Measurements from ENCODE around the gene NAA40. TPM values are rescaled to one million over a fixed set of nuclear protein-coding genes. Genes with fewer than 3 reads are reported as not detected.

Gene NAA40
- total RNA-seq, 2 donors from 2014 or later, result 26.0 to 29.1 TPM

DNA sequence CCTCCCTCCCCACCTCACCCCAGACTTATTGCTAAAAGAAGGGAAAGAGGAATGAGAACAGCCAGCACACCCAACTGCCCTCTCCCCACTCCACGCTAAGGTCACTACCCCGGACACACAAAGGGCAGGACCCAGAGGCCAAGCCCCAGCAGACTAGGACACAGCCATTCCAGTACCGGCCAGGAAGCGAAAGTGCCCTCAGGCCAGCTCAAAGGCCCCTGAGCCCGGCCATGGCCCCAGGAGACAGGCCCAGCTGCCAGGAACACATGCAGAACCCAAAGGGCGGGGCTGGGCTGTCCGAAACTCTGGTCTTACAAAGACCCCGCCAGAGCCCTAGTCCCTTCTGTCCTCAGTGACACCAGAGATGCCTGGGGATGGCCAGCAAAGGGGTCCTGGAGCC lies 27.4 kb upstream of the NAA40 start:
- no peak for DNase-seq
- ATAC-seq, result no peak

DNA sequence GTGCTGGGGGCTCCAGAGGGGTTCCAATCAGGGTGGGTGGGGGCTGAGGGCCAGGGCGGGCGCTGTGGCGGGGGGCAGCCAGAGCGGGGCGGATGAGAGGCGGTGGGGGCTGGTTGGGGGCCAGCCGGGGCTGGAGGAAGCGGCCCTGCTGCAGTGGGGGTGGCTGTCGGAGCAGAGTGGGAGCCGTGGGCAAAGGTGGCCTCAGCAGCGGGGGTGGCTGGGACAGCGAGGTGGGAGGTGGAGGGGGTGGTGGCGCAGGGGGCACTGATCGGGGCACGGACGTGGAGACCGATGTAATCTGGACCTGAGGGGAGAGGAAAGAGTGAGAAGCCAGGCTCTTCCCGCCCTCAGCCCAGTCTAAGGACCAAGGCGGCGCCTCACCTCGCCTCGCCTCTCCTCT lies 26.9 kb upstream of the NAA40 start:
- intact Hi-C loops (cut with DNase I), result no loop called here
- DNase-seq (no peak), ATAC-seq (no peak)

More for the DNA sequence above, 27.4 kb upstream of the NAA40 start:
- intact Hi-C loops (cut with DNase I), result no loop called here

DNA sequence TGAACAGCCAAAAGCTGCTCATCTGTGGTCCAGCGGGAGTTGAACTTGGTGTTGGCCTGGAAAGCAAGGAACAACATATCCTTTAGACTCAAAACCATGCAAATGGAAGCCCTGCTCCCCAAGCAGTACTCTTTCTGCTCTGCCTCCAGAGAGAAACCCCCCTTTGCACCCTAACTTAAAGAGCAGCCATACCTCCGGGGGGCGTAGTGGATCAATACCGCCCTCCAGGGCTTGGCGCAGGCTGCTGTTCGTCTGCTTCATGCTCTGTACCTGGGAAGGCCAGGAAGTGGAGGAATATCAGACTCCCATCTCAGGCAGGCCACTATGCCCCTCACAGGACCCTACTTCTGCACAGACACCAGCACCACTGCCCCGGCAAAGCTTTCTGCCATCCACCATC lies 26.1 kb upstream of the NAA40 start:
- DNase-seq (no peak), ATAC-seq (no peak)
- intact Hi-C loops (cut with DNase I), result no loop called here

DNA sequence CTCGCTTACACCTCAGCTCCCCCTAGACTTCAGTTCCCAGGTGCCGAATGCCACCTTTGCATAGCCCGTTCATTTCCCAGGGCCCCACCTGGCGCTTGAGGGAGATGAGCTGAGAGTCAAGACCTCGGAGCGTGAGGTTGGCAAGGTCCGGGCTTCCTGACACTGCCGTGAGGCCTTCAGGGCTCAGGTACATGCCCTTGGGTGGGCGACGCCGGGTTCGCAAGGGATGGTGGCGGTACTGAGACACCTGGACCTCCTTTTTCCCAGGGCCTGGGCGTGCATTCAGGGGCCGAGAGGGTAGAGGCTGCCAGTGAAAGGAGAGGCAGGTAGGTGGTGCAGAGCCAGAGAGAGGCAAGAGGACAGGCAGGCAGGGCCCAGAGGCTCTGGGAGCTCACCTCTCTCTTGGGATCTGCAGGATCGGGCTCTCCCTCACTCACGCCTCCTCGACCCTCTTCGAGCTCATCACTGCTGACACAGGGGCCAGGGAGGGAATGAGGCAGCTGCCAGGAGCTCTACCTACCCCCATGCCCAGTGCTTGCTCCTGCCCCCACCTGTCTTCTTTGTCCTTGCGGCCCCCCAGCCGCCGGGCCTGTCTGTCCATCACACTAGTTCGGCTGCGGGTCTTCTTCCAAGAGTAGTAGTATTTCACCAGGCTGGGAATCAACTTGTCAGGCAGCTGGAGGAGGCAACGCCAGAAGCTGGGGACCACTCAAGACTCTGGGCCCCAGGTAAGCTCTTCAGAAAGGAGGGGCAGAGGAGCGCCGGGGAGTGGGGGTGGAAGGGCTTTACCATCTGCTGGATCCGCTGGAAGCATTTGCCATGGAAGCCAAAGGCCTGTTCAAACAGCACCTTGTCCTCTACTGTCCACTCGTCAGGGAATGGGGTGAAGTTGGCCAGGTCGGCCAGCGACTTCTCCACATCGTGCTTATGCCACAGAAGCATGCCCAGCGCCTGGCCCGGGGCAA lies 24.7 kb upstream of the NAA40 start:
- ATAC-seq (no peak), DNase-seq (no peak)
- intact Hi-C loops (cut with DNase I), result no loop called here

DNA sequence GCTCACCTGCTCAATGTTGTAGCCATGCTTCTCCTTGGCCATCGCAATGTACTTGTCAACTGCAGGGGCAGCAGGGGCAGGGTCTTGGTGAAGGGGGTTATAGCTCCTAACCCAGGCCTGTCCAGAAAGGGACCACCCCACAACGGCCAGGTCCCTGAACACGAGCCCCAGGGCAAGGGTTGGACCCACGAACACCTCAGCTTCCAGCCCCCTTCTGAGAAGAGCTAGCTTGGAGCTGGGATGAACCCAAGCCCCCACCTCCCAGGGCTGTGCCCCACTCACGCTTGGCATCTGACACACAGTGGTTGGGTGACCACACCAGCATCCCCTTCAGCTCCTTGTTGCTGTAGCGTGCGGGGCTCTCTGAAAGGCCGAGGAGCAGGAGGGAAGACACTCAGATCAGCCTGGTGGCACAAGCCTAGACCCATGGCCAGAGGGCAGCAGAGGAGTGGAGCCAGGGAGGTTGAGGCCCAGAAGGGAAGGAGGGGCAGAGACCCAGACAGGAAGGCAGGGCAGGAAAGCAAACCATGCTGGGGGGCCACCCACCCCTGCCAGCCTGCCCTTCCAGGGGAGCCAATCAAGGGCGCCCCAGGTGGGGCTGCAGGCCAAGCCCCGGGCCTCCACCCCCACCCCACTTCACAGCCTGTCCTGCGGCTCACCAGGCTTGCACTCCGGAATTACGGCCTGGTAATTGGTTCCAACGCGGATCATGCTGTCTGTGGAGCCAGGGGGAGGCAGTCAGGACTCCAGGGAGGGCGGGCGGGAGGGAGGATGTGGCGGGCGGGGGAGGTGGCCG lies 23.7 kb upstream of the NAA40 start:
- DNase-seq (no peak), ATAC-seq (no peak)
- intact Hi-C loops (cut with DNase I), result no loop called here

DNA sequence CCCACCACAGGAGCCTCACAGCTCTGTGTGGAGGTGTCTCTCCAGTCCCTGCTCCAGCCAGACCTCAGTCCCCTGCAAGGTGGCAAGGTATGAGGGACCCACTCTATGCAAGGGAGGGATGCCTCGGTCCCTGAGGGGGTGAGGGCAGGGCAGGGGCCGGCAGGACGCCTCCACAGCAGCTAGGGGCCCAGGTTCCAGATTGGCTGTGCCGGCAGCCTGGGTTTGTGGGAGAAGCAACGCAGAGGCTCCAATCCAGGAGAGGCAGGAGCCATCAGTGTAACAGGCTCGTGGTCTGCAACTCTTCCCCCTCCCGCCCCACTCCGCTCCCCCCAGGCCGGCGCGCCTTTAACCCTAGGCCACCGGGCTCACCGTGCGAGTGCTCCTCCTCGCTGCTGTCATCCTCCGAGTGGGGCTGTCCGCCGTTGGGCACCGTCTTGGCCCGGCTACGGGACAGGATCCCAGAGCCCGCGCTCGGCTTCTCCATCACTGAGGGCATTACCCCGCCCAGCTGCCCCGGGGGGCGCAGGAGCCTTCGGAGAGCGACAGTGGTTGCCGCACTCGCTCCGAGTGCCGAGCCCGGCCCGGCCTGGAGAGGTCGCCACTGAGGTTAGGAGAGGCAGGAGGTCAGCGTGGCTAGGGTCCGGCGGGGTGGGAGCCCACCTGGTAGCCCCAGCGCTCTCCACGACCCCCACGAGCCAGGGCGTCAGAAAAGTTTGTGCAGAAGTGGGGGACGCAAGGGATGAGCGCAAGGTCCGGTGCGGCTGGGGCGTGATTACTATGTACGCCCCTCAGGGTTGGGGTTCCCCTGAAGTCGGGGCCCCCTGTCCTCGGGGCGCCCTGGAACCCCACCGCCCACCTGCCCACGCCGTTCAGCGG lies 22.6 kb upstream of the NAA40 start:
- ATAC-seq, result no peak
- peak; percentile 55 for DNase-seq
- intact Hi-C loops (cut with DNase I), result no loop called here

DNA sequence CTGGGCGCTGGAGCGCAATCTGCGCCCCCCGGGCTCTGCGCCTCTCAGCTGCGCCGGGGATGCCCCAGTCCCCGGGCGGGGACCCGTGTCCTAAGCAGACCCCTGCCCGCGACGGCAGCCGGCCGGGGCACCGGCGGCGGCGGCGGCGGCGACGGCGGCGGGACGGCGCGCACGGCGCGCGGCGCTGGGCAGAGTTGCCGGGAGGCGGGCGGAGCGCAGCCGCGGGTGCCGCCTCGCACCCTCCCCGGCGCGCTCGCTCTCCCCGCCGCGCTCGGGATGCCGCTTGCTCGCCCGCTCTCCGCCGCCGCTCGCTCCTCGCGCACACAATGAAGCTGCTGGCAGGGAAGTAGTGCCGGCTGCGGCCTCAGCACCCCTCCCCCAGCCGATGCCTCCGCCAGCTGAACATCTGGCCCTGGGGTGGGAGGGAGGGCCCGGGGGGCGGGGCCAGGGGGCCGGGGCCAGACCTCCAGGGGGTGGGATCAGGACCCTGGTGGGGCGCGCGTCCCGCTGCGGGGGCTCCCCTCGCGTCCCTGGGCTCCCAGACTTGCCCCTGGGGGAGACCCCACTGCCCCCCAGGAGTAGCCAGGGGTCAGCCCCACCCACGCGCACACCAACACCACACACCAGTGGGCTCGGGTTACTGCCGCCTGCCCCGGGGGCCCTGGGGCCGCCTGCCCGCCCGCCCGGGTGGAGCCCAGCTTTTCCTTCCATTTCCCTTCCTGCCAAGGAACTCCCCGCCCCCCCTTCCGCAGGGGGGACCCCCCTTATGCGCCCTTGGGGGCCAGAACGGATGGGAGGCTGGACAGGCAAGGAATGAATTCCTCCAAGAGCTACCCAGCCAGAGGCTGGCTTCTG lies 21.7 kb upstream of the NAA40 start, which contains the start of gene RCOR2:
RCOR2 (minus strand) TSS at position 328 of the 855 bp plus-strand sequence. CDS start 708 bp downstream, outside the sequence.
- DNase-seq, result peak; percentile 86
- ATAC-seq, result peak; percentile 36 to 47
- intact Hi-C loops (cut with DNase I), result no loop called here

DNA sequence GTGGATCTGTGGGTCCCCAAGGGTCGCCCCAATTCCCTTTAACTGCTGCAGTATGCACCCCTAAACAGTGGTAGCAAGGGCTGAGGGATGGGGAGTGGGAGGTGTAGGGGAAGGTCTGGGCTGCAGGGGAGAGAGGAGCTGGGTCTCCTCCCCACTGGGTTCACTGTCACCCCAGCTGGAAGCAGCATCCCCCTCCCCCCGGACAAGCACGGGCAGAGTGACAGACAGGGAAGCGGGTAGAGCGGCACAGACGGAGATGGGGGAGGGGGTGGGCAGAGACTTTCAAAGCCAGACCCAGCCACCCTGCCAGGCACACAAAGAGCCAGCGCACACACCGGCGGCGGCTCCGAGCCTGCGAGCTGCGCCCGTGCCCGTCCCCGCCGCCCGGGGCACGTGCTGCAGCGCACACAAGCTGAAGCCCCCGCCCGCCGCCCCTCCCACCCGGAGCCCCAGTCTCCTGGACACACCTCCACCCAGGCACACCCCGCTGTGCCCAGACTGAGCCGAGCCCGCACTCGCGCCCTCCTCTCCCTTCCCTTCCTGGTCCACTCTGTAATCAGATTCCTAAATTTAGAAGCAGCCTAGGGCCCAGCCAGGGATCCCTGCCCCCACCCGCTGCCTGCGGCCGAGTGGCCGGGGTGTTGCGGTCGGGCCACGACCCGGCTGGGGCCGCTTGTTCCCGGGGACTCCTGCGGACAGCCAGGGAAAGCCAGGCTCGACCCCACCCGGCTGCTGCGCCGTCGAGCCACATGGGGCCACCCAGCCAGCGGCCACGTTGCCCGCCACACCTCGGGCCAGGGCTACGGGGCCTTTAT lies 20.9 kb upstream of the NAA40 start:
- ATAC-seq, result peak; percentile 56 to 59
- intact Hi-C loops (cut with DNase I), result no loop called here
- peak; percentile 74 for DNase-seq

DNA sequence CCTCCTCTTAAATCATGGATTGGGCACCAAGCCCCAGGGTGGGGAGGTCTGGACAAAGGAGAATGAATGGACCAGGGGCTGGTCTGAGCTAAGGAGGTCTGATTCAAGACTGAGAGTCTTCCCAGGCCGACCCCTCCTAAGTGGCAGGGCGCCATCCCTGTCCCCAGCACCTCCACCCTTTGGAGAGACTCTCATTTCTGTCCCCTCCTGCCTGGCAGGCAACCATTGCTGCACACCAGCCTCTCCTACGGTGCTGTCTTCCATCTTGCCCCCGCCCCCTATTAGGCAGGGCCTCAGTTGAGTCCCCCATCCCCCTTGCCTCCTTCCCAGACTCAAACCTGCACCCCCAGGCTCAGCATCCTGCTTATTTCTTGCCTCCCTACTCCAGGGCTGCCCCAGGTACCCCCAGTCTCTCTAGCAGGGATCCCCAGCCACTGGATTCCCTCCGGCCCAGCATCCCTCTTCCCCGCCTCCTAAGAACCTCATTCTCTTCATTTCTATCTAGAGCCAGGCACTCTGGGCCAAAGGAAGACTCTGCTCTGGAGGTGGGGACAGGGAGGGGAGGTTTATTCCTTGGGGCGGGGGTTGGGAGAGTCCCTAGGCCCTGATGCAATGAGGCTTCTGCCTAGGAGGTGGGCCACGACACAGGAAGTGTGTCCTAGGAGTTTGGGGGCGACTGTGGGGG lies 20.2 kb upstream of the NAA40 start:
- ATAC-seq (no peak), DNase-seq (no peak)
- intact Hi-C loops (cut with DNase I), result no loop called here

DNA sequence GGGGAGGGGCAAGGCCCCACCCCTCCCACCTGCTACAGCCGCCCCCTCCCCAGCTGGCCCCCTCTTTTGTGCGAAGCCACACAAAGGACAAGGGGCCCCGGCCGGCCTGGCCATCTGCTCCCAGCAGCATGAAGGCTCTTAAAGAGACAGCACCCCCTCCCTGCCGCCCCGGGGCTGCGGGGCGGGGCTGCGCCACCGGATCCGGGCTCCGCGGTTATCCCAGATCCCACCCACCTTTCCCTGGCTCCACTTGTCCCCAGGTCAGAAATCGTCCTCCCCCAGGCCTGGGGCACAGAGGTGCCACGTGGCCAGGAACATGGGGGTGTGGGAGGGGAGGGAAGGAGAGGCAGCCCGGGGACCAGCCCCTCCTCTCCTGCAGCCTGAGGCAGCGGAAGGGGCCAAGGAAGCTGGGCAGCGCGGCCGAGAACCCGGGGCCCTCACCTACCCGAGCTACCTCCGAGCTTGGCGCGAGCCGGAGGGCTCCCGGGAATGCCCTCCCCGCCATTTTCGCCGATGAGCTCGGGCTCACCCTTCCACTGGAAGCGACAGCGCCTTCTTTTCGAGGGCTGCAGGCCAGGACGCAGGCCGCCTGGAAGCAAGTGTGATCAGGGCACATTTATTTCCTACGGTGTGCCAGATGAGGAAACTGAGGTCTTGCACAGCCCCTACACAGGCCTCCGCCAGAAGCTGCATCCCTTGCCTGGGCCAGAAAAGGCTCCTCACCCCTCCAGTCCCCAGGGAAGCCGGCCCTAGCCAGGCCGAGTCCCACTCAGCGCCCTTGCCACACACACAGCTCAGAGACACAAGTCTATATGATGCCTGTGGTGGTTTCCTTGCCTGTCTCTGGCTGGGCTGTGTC lies 19.3 kb upstream of the NAA40 start:
- intact Hi-C loops (cut with DNase I), result loop anchor here in 1 of 2 donors (5.0 kb wide), 1 partner anchor 407 kb away; no protein-coding TSS in a partner anchor
- peak; percentile 8 to 33 for ATAC-seq
- DNase-seq, result peak; percentile 64

DNA sequence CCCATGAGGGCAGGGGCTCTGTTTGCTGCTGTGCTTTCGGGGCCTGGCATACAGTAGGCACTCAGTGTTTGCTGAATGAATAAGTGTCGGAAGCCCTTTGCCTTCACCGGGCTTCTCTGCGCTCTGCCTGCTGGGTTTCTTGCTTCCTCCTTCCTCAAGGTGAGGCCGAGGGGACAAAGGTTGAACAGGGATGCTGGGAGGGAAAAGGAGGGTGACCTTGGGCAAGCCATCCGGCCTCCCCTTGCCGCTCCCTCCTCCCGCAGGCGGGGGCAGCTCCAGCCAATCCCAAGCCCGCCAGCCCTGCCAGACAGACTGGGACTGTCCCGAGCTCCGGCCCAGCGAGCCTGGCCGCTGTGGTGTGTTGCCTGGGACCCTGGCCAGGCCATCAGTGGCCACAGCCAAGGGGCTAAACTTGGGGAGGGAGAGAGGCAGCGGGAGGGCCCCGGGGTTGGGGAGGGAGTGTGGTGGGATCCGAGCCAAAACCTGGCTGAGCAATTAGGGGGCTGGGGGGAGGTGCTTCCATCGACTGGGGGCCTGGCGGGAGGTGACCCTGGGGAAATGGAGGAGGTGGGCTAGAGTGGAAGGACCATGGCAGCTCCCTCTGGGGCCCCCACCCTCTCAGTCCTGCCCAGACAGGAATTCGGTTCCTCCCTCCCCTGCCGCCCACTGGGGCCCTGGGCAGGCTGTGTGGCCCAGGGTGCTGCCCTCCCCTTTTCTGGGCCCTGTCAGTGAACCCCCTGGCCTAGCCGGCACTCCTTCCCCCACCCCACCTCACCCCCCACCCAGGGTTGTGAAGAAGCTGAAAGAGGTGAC lies 18.5 kb upstream of the NAA40 start:
- intact Hi-C loops (cut with DNase I), result loop anchor here in 1 of 2 donors (5.0 kb wide), 1 partner anchor 408 kb away; no protein-coding TSS in a partner anchor

DNA sequence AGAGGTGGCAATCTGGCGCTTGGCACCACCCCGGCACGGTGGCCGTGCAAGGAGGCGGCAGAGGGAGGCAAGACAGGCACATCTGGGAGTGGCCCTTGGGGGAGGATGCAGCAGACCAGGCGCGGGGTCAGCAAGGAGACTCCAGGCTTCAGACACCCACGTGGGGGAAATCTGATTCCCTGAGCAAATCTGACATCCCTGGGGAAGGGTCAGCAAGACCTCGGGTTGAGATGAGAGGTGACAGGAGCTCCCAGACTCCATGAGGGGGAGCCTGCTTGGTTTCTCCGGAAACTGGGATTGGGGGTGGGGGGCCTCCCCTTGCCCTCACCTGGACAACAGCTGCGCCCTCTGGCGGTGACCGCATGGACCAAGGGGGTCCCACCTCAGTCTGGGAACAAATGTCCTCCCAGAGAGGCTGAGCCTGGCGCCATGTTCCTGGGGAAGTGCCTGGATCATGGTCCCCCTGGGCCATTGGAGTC lies 17.8 kb upstream of the NAA40 start:
- DNase-seq (no peak), ATAC-seq (no peak)
- intact Hi-C loops (cut with DNase I), result loop anchor here in 1 of 2 donors (5.0 kb wide), 1 partner anchor 409 kb away; no protein-coding TSS in a partner anchor

More for the DNA sequence above, 18.5 kb upstream of the NAA40 start:
- peak; percentile 87 for DNase-seq
- peak; percentile 71 to 75 for ATAC-seq

DNA sequence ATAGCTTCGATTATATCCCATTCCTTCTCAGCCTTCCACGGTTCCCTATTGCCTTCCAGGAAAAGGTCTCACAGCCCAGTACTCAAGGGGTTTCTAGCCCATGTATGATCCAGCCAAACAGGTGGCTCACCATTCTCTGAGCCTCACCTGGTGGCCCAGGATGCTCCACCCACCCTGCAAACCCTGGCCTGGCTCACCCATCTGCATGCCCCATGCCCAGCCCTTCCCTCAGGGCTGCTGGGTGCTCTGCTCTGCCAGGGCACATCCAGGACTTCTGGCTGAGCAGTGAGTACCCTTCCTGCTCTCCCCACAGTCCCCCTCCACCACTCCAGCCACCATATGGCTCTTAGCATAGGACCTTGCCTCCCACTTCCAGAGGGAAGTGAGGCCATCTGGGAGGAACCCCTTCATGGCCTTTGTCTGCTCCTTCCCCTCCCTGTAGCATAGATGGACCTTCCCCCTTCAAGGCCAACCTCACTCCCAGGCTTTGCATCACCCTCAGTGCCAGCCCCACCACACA lies 16.1 kb upstream of the NAA40 start:
- intact Hi-C loops (cut with DNase I), result loop anchor here in 1 of 2 donors (5.0 kb wide), 1 partner anchor 410 kb away; no protein-coding TSS in a partner anchor
- DNase-seq, result no peak
- no peak for ATAC-seq

DNA sequence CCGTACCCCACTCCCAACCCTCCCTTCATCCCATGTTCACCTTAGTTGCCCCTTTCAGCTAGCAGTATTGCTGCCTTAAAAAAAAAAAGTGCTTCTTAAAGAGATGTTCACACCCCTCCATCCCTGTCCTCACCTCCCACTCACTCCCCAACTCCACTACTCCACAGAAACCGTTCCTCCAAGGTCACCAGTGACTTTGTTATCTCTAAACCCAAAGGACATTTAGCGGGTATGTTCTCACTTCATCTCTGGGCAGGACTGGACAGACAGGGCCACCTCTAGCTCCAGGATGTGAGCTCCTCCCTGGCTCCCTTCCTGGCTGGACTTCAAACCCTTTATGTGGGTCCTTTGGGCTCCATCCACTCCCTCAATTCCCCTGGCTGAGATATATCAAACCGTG lies 15.5 kb upstream of the NAA40 start:
- intact Hi-C loops (cut with DNase I), result loop anchor here in 1 of 2 donors (5.0 kb wide), 1 partner anchor 411 kb away; no protein-coding TSS in a partner anchor
- DNase-seq, result no peak
- ATAC-seq, result no peak
